HepG2 (cell line): ENCODE results near the gene DDOST. TPM values are rescaled to one million over a fixed set of nuclear protein-coding genes. Genes with fewer than 3 reads are reported as not detected.
A peak's percentile ranks its signal among the peaks of the same experiment; 100 is the strongest.

Source experiments
- AGO1 ChIP-seq: fragments of 200-400 bp; formaldehyde crosslinking; IDR thresholded peaks from 2 replicates; pipeline ENCODE4 v1.6.1; 2017; ENCODE audit warnings: mild to moderate bottlenecking, low read depth, low read length, moderate library complexity; ENCODE audit not compliant: poor library complexity, severe bottlenecking
- HNRNPK ChIP-seq: fragments of 200-400 bp; formaldehyde crosslinking; IDR thresholded peaks from 2 replicates; pipeline ENCODE4 v1.6.1; 2018; ENCODE audit warnings: low read length, low read depth, moderate library complexity, mild to moderate bottlenecking; ENCODE audit not compliant: poor library complexity, severe bottlenecking
- HNRNPLL ChIP-seq: fragments of 200-400 bp; formaldehyde crosslinking; IDR thresholded peaks from 2 replicates; pipeline ENCODE4 v1.6.1; 2017; ENCODE audit warnings: mild to moderate bottlenecking, low read depth, low read length; ENCODE audit not compliant: poor library complexity, severe bottlenecking
- JUN ChIP-seq: sonication (generic); formaldehyde crosslinking; IDR thresholded peaks from 2 replicates; pipeline ENCODE4 v1.4.0; 2020; ENCODE audit warnings: mild to moderate bottlenecking, missing genetic modification reagents
- TBP ChIP-seq: sonication (generic); formaldehyde crosslinking; IDR thresholded peaks from 2 replicates; pipeline ENCODE4 v1.5.0; 2020; ENCODE audit warnings: missing genetic modification reagents
- ZFAT ChIP-seq: sonication (generic); formaldehyde crosslinking; conservative IDR thresholded peaks from 2 replicates; pipeline ENCODE4 v1.8.1; 2023; ENCODE audit warnings: missing genetic modification reagents, inconsistent platforms
- polyA plus RNA-seq, 8 experiments: library from polyadenylated mRNA; depleted of rRNA in 3 of 8; stranded (reverse) in 7 of 8; unstranded in 1 of 8; fragments of >200 nt; fragmentation: Illumina TruSeq in 4 of 8; extraction: Trizol in 4 of 8; gene quantifications; 2 replicates each; pipeline versions ENCODE4 v1.2.1 to v1.2.3, GENCODE V29; 2011 to 2016; ENCODE audit warnings: low read depth in 4 of 8, missing spikeins in 1 of 8, mixed read lengths in 1 of 8; ENCODE audit not compliant: insufficient read depth in 1 of 8
- total RNA-seq, 5 experiments: library from RNA; depleted of rRNA; stranded (reverse); fragments of >200 nt; fragmentation: Illumina TruSeq; extraction: Trizol; gene quantifications; 2 replicates each; pipeline ENCODE4 v1.2.3, GENCODE V29; 2016; ENCODE audit warnings: low read depth in 1 of 5
- TF ChIP-seq, protein P1 (sequence below): IDR thresholded peaks from 2 replicates; pipeline ENCODE4 v1.6.1; 2016; ENCODE audit warnings: low read depth
- TF ChIP-seq, protein P2 (sequence below): sonication (generic); formaldehyde crosslinking; IDR thresholded peaks from 2 replicates; pipeline ENCODE4 v1.4.0; 2020; ENCODE audit warnings: low read depth, missing genetic modification reagents
- TF ChIP-seq, protein P3 (sequence below): sonication (generic); formaldehyde crosslinking; IDR thresholded peaks from 2 replicates; pipeline ENCODE4 v1.5.0; 2020; ENCODE audit warnings: missing genetic modification reagents, mild to moderate bottlenecking, borderline replicate concordance
- TF ChIP-seq, protein P4 (sequence below): sonication (generic); formaldehyde crosslinking; IDR thresholded peaks from 2 replicates; pipeline ENCODE4 v1.5.0; 2020; ENCODE audit warnings: missing genetic modification reagents
- TF ChIP-seq, protein P5 (sequence below): sonication (generic); formaldehyde crosslinking; IDR thresholded peaks from 2 replicates; pipeline ENCODE4 v1.5.0; 2020; ENCODE audit warnings: mild to moderate bottlenecking, missing genetic modification reagents, moderate library complexity
- TF ChIP-seq, protein P6 (sequence below): sonication (generic); formaldehyde crosslinking; IDR thresholded peaks from 2 replicates; pipeline ENCODE4 v1.5.0; 2020; ENCODE audit warnings: missing genetic modification reagents
- TF ChIP-seq, protein P7 (sequence below): IDR thresholded peaks from 2 replicates; pipeline ENCODE4 v1.6.1; 2016

The DDOST gene
- total and polyA plus RNA-seq, 2 of the 13 experiments (the other 11 are each of a cell fraction or from before 2014, with no cell fraction given): 335 to 494 TPM

DNA sequence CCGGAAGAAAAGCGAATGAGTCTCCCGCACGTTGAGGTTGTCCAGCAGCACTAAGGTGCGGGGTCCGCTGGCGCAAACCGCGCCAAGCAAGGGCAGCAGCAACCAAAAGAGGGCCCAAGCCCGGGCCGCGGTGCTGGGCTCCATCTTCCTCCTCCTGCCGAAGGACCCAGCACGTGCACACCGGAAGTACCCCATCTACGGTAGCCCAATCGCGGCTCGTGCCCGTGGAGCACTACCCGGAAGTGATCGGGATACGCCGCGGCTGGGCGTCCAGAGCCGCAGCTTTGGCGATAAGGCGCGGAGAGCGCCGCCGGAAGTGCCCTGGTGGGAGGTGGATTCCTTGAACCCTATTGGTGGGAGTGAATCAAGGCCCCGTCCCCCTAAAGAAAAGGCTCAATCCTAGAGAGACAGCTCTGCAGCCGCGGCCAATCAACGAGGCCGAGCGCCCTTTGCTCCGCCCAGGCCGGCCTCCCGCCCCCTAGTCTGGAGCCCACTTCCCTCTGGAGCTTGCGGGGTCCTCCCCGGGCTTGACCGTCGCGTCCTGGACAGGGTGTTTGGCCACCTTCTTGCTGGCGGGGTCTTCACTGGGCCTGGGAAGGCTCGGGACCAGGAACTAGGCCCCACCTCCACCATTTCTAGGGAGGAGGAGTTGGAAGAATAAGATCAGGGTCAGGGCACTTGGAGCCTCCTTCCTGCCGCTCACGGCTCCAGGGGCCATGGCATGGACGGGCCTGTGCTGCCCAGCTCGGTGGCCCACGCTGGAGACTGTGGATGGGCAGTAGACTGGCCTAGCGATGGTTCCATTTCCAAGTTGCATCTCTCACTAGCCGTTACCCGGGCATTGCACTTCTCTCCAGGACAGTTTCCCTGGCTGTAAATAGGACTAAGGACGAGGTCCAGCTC lies at the start of gene DDOST (continued):
- TF ChIP-seq, protein P1, sequence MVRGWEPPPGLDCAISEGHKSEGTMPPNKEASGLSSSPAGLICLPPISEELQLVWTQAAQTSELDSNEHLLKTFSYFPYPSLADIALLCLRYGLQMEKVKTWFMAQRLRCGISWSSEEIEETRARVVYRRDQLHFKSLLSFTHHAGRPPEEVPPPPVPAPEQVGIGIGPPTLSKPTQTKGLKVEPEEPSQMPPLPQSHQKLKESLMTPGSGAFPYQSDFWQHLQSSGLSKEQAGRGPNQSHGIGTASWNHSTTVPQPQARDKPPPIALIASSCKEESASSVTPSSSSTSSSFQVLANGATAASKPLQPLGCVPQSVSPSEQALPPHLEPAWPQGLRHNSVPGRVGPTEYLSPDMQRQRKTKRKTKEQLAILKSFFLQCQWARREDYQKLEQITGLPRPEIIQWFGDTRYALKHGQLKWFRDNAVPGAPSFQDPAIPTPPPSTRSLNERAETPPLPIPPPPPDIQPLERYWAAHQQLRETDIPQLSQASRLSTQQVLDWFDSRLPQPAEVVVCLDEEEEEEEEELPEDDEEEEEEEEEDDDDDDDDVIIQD (CRISPR knock-in tag): peak; percentile 41; the same call in 1 of the 2 replicates
- TF ChIP-seq, protein P2, sequence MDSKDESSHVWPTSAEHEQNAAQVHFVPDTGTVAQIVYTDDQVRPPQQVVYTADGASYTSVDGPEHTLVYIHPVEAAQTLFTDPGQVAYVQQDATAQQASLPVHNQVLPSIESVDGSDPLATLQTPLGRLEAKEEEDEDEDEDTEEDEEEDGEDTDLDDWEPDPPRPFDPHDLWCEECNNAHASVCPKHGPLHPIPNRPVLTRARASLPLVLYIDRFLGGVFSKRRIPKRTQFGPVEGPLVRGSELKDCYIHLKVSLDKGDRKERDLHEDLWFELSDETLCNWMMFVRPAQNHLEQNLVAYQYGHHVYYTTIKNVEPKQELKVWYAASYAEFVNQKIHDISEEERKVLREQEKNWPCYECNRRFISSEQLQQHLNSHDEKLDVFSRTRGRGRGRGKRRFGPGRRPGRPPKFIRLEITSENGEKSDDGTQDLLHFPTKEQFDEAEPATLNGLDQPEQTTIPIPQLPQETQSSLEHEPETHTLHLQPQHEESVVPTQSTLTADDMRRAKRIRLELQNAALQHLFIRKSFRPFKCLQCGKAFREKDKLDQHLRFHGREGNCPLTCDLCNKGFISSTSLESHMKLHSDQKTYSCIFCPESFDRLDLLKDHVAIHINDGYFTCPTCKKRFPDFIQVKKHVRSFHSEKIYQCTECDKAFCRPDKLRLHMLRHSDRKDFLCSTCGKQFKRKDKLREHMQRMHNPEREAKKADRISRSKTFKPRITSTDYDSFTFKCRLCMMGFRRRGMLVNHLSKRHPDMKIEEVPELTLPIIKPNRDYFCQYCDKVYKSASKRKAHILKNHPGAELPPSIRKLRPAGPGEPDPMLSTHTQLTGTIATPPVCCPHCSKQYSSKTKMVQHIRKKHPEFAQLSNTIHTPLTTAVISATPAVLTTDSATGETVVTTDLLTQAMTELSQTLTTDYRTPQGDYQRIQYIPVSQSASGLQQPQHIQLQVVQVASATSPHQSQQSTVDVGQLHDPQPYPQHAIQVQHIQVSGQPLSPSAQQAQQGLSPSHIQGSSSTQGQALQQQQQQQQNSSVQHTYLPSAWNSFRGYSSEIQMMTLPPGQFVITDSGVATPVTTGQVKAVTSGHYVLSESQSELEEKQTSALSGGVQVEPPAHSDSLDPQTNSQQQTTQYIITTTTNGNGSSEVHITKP (CRISPR knock-in tag): peak; percentile 37; the same call in 1 of the 2 replicates
- TF ChIP-seq HNRNPLL (peak; percentile 68), HNRNPK (no peak), TBP (CRISPR knock-in tag) (no peak), JUN (CRISPR knock-in tag) (peak; percentile 9; the same call in 1 of the 2 replicates), AGO1 (no peak), ZFAT (CRISPR knock-in tag) (no peak)
- TF ChIP-seq, protein P3, sequence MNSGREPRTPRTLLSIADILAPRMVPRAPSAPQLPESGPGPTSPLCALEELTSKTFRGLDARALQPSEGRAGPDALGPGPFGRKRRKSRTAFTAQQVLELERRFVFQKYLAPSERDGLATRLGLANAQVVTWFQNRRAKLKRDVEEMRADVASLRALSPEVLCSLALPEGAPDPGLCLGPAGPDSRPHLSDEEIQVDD: no peak
- TF ChIP-seq, protein P4, sequence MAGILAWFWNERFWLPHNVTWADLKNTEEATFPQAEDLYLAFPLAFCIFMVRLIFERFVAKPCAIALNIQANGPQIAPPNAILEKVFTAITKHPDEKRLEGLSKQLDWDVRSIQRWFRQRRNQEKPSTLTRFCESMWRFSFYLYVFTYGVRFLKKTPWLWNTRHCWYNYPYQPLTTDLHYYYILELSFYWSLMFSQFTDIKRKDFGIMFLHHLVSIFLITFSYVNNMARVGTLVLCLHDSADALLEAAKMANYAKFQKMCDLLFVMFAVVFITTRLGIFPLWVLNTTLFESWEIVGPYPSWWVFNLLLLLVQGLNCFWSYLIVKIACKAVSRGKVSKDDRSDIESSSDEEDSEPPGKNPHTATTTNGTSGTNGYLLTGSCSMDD: no peak
- TF ChIP-seq, protein P5, sequence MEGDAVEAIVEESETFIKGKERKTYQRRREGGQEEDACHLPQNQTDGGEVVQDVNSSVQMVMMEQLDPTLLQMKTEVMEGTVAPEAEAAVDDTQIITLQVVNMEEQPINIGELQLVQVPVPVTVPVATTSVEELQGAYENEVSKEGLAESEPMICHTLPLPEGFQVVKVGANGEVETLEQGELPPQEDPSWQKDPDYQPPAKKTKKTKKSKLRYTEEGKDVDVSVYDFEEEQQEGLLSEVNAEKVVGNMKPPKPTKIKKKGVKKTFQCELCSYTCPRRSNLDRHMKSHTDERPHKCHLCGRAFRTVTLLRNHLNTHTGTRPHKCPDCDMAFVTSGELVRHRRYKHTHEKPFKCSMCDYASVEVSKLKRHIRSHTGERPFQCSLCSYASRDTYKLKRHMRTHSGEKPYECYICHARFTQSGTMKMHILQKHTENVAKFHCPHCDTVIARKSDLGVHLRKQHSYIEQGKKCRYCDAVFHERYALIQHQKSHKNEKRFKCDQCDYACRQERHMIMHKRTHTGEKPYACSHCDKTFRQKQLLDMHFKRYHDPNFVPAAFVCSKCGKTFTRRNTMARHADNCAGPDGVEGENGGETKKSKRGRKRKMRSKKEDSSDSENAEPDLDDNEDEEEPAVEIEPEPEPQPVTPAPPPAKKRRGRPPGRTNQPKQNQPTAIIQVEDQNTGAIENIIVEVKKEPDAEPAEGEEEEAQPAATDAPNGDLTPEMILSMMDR: peak; percentile 76
- TF ChIP-seq, protein P6, sequence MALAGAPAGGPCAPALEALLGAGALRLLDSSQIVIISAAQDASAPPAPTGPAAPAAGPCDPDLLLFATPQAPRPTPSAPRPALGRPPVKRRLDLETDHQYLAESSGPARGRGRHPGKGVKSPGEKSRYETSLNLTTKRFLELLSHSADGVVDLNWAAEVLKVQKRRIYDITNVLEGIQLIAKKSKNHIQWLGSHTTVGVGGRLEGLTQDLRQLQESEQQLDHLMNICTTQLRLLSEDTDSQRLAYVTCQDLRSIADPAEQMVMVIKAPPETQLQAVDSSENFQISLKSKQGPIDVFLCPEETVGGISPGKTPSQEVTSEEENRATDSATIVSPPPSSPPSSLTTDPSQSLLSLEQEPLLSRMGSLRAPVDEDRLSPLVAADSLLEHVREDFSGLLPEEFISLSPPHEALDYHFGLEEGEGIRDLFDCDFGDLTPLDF (CRISPR knock-in tag): peak; percentile 64; the same call in 1 of the 2 replicates
- TF ChIP-seq, protein P7, sequence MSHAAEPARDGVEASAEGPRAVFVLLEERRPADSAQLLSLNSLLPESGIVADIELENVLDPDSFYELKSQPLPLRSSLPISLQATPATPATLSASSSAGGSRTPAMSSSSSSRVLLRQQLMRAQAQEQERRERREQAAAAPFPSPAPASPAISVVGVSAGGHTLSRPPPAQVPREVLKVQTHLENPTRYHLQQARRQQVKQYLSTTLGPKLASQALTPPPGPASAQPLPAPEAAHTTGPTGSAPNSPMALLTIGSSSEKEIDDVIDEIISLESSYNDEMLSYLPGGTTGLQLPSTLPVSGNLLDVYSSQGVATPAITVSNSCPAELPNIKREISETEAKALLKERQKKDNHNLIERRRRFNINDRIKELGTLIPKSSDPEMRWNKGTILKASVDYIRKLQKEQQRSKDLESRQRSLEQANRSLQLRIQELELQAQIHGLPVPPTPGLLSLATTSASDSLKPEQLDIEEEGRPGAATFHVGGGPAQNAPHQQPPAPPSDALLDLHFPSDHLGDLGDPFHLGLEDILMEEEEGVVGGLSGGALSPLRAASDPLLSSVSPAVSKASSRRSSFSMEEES (CRISPR knock-in tag): no peak; the same call in 1 of the 2 replicates
